ENCODE data around the gene CADPS2.

The CADPS2 gene

DNA sequence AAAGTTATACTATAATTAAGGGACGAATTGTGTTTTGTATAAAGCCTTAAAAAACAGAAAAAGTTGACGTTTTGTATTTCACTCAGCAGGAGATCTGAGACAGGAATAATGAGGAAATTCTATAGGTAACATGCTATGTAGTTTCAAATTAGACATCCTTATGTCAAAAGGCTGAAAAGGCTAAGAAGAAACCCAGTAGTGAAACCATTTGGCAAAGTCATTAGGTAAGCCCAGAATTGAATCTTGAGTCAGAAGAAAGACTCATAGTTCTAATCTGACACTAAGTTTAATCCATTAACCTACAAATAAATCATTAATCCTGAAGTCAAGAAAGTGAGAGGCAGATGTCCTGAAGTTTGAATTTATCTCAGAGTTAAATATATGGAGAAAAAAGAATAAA, 266.6 kb downstream of the CADPS2 start:
- H3K9me3 ChIP-seq (ENCODE audit: severe bottlenecking), result no peaks in the 10 kb centered on the region
- TF ChIP-seq, protein P1, sequence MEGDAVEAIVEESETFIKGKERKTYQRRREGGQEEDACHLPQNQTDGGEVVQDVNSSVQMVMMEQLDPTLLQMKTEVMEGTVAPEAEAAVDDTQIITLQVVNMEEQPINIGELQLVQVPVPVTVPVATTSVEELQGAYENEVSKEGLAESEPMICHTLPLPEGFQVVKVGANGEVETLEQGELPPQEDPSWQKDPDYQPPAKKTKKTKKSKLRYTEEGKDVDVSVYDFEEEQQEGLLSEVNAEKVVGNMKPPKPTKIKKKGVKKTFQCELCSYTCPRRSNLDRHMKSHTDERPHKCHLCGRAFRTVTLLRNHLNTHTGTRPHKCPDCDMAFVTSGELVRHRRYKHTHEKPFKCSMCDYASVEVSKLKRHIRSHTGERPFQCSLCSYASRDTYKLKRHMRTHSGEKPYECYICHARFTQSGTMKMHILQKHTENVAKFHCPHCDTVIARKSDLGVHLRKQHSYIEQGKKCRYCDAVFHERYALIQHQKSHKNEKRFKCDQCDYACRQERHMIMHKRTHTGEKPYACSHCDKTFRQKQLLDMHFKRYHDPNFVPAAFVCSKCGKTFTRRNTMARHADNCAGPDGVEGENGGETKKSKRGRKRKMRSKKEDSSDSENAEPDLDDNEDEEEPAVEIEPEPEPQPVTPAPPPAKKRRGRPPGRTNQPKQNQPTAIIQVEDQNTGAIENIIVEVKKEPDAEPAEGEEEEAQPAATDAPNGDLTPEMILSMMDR (IDR thresholded peaks at IDR 0.05; ENCODE audit: poor library complexity, severe bottlenecking), result no peak
- H3K27ac ChIP-seq (ENCODE audit: poor library complexity, severe bottlenecking), result no peak overlapping the region
- no peak for ATAC-seq (ENCODE audit: low read depth)
- H3K36me3 ChIP-seq (ENCODE audit: low read depth), result no peaks in the 10 kb centered on the region
- no peak overlapping the region for H3K4me3 ChIP-seq (ENCODE audit: severe bottlenecking)
- DNase-seq (ENCODE audit: low spot score), result no peak
- no peaks in the 10 kb centered on the region for H3K4me1 ChIP-seq (ENCODE audit: insufficient read depth, poor library complexity, severe bottlenecking)
- H3K27me3 ChIP-seq (ENCODE audit: insufficient read depth, poor library complexity, severe bottlenecking), result no peaks in the 10 kb centered on the region

DNA sequence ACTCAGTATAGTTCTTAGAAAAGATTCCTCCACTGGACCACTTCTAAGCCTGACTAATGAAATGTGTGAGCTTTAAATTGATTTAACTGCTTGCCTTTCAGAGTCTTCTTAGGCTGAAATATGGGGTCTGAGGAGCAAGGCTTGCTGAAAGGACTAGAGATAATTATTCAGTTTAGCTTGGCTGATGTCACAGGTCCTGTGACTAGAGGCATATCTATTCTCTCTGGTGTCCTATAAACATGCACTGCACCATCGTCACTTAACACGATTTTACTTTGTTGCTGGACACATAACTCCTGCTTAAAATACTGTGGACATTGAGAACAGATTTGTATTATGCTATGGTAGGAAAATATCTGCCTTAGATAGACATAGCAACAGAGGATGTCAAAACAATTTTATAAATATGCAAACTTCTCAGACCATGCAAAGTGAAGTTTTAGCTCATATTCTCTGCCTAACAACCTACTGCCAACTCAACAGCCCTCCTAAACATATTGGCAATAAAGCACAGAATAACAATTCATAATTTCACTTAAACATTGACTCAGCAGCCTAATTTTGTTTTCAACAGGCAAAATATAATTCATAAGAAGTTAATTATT, 267.6 kb downstream of the CADPS2 start:
- Histone ChIP-seq H3K36me3 (ENCODE audit: low read depth) (no peaks in the 10 kb centered on the region), H3K27ac (ENCODE audit: poor library complexity, severe bottlenecking) (no peak overlapping the region), H3K4me3 (ENCODE audit: severe bottlenecking) (no peak overlapping the region), H3K4me1 (ENCODE audit: insufficient read depth, poor library complexity, severe bottlenecking) (no peaks in the 10 kb centered on the region), H3K9me3 (ENCODE audit: severe bottlenecking) (no peaks in the 10 kb centered on the region), H3K27me3 (ENCODE audit: insufficient read depth, poor library complexity, severe bottlenecking) (no peaks in the 10 kb centered on the region)
- TF ChIP-seq, protein P1 (IDR thresholded peaks at IDR 0.05; ENCODE audit: poor library complexity, severe bottlenecking), result no peak
- ATAC-seq (ENCODE audit: low read depth) (no peak), DNase-seq (ENCODE audit: low spot score) (no peak)

DNA sequence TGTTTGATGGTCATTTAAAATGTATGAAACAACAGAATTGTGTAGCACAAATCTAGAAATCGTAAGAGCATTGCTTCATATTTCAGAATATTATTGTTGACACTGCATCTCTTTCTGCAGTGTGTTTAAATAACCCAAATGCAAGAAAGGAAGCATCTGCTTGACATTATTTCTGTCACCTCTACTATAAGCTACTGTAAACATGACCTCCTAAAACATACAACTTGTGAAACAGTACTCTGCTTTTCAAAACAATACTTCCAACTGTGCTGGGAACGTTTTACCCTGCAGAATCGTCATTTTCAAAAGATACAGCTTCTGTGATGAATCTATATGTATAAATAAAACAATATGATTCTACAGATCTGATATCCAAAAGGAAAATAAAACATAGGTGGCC, 269.3 kb downstream of the CADPS2 start:
- DNase-seq (ENCODE audit: low spot score), result no peak
- no peak overlapping the region for H3K4me3 ChIP-seq (ENCODE audit: severe bottlenecking)
- TF ChIP-seq, protein P1 (IDR thresholded peaks at IDR 0.05; ENCODE audit: poor library complexity, severe bottlenecking), result no peak

DNA sequence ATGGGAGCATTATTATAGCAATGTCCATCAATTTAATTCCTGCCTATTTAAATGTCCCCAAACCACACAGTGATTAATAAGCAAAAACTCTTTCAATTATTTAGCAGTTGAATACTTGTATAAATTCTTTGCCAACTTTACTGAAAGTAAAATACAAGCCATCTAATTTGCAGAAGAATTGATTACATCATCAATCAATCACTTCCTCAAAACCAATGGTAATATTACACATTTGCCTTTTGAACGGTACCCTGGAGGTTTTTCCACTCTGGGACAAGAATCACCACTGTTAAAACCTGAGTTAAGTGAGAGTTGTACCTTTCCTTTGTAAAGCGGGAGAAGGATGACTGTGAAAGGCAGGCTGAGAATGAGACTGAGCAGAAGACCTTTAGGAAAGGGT, 280.3 kb downstream of the CADPS2 start:
- Histone ChIP-seq H3K27ac (ENCODE audit: poor library complexity, severe bottlenecking) (no peak overlapping the region), H3K27me3 (ENCODE audit: insufficient read depth, poor library complexity, severe bottlenecking) (no peaks in the 10 kb centered on the region), H3K4me3 (ENCODE audit: severe bottlenecking) (no peak overlapping the region), H3K4me1 (ENCODE audit: insufficient read depth, poor library complexity, severe bottlenecking) (no peaks in the 10 kb centered on the region), H3K36me3 (ENCODE audit: low read depth) (no peaks in the 10 kb centered on the region), H3K9me3 (ENCODE audit: severe bottlenecking) (no peaks in the 10 kb centered on the region)
- ATAC-seq (ENCODE audit: low read depth) (no peak), DNase-seq (ENCODE audit: low spot score) (no peak)
- TF ChIP-seq, protein P1 (IDR thresholded peaks at IDR 0.05; ENCODE audit: poor library complexity, severe bottlenecking), result no peak

More for the DNA sequence above, 269.3 kb downstream of the CADPS2 start:
- H3K4me1 ChIP-seq (ENCODE audit: insufficient read depth, poor library complexity, severe bottlenecking), result no peaks in the 10 kb centered on the region
- H3K27ac ChIP-seq (ENCODE audit: poor library complexity, severe bottlenecking), result no peak overlapping the region
- H3K27me3 ChIP-seq (ENCODE audit: insufficient read depth, poor library complexity, severe bottlenecking), result no peaks in the 10 kb centered on the region
- ATAC-seq (ENCODE audit: low read depth), result no peak
- no peaks in the 10 kb centered on the region for H3K36me3 ChIP-seq (ENCODE audit: low read depth)
- no peaks in the 10 kb centered on the region for H3K9me3 ChIP-seq (ENCODE audit: severe bottlenecking)

DNA sequence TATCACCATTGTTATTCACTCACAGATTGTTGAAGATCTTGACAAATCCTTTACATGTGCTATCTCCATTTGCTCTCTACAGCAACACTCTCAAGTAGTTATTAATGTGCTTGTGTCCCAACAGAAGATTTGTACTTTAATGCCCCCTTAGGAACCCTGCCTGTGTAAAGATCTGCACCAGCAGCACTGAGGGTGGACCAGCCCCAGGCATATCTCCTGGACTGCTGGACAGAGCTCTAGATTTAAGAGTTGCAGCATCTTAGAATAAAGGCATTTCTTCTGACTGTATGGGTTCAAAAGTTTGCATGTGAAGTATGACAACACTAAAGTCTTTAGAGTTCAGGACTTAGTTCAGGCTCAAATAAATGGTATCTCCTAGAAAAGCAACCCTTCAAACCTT, 282.0 kb downstream of the CADPS2 start:
- H3K27me3 ChIP-seq (ENCODE audit: insufficient read depth, poor library complexity, severe bottlenecking), result no peaks in the 10 kb centered on the region
- no peaks in the 10 kb centered on the region for H3K36me3 ChIP-seq (ENCODE audit: low read depth)
- H3K4me1 ChIP-seq (ENCODE audit: insufficient read depth, poor library complexity, severe bottlenecking), result no peaks in the 10 kb centered on the region
- DNase-seq (ENCODE audit: low spot score), result no peak
- no peaks in the 10 kb centered on the region for H3K9me3 ChIP-seq (ENCODE audit: severe bottlenecking)
- H3K27ac ChIP-seq (ENCODE audit: poor library complexity, severe bottlenecking), result no peak overlapping the region
- ATAC-seq (ENCODE audit: low read depth), result no peak
- no peak overlapping the region for H3K4me3 ChIP-seq (ENCODE audit: severe bottlenecking)
- TF ChIP-seq, protein P1 (IDR thresholded peaks at IDR 0.05; ENCODE audit: poor library complexity, severe bottlenecking), result no peak
